Right cardiac atrium (tissue), 5 donors: ENCODE measurements around the gene RPS2. TPM values are rescaled to one million over a fixed set of nuclear protein-coding genes. Genes with fewer than 3 reads are reported as not detected.
"Not testable (repeated sequence)": the region's sequence is repeated elsewhere in the genome, so short reads cannot be mapped to it uniquely, and the experiment has no call there.

Experiments used
- ATAC-seq, 2 donors: fragments of 200-7000 bp; cut with Tn5 transposase; one replicate each; pipeline versions ENCODE4 v1.8.0 to v1.9.1; 2020; ENCODE audit warnings: moderate library complexity in 2 of 2, mild to moderate bottlenecking in 1 of 2
- DNase-seq, 3 donors: peaks; one replicate each; pipeline ENCODE4 v3.0.0-alpha.2; 2020
- H3K27ac ChIP-seq: one replicate; pipeline ENCODE4 v1.5.1; 2013; ENCODE audit warnings: mild to moderate bottlenecking, low read length, control low read depth, moderate library complexity
- H3K27me3 ChIP-seq: one replicate; pipeline ENCODE4 v1.6.1; 2013; ENCODE audit not compliant: control insufficient read depth, insufficient read depth
- H3K4me1 ChIP-seq: one replicate; pipeline ENCODE4 v1.6.1; 2013; ENCODE audit warnings: low read length; ENCODE audit not compliant: control insufficient read depth, insufficient read depth
- H3K4me3 ChIP-seq: one replicate; pipeline ENCODE4 v1.5.1; 2013; ENCODE audit warnings: low read length, control low read depth
- H3K9me3 ChIP-seq: one replicate; pipeline ENCODE4 v1.6.1; 2013; ENCODE audit warnings: low read length; ENCODE audit not compliant: control insufficient read depth
- WGBS: extraction: QIAGEN DNeasy Blood & Tissue Kit; methylation state at CpG from one replicate; pipeline ENCODE4 v1.1.7; 2013; 5-methylcytosine and 5-hydroxymethylcytosine counted together
- intact Hi-C, 4 donors: fragments of 100-400 bp; cut with DNase I; formaldehyde crosslinking; loops; one replicate each; pipeline versions ENCODE4 v1.11.0 to v1.14.0; 2022 to 2023
- polyA plus RNA-seq: library from polyadenylated mRNA; stranded (reverse); fragments of 200-250 nt; gene quantifications from one replicate; pipeline ENCODE4 v1.2.3, GENCODE V29; 2013
- total RNA-seq, 4 donors: library from RNA; stranded (reverse); fragmentation: NEBNext Ultra II Directional; extraction: Animal tissue kit (Norgen Biotek cat#: 25700); gene quantifications; one replicate each; pipeline ENCODE4 v1.2.1, GENCODE V29; 2021
- donor health status: healthy with polysubstance abuse.
- donor health status: DM: no; HTN: yes; CAD: no.
- donor health status: DM: no; HTN: no; CAD: no.
- donor health status: DM: no; HTN: yes; CAD: no; lungs with severe emphysema.
- donor health status: DM: yes; HTN: yes; CAD: no.

RPS2 gene
- total and polyA plus RNA-seq, 5 donors = 947 to 1,371 (median 1,077) TPM

- ATAC-seq = no peak
- Histone ChIP-seq H3K4me3 (no peak overlapping the region), H3K27me3 (no peaks in the 10 kb centered on the region), H3K27ac (no peak overlapping the region), H3K9me3 (no peaks in the 10 kb centered on the region), H3K4me1 (no peaks in the 10 kb centered on the region)
- DNase-seq = no peak
- intact Hi-C loops = loop anchor here in 1 of 4 donors (10.0 kb wide), 1 partner anchor 58 kb away; no protein-coding TSS in a partner anchor
- 80% methylated on average over 8 of the region's 8 CpGs for WGBS
These were observed 42.3 kb downstream of the RPS2 start for GRCh38 chr16:1922357-1922756.

DNA sequence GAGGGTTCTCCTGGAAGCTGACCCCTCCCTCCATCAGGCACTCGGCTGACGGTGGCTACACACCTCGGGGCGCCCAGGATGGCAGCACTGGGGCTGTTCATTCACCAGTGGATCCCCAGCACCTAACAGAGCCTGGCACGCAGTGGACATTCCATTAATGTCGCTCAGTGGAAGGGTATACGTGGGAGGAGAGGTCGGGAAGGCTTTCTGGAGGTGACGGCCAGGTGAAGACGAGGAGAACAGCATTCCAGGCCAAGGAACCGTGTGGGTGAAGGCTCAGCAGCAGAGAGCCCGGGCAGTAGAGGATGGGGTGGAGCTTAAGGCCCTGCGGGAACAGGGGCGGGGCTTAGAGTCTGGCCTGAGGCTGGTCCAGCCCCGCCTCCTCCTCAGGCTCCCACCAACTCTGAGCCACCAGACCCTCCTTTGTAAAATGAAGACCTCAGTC lies 43.9 kb downstream of the RPS2 start:
- H3K27ac ChIP-seq = no peak overlapping the region
- no peaks in the 10 kb centered on the region for H3K9me3 ChIP-seq
- H3K4me1 ChIP-seq = no peaks in the 10 kb centered on the region
- 13% methylated on average over 15 of the region's 15 CpGs for WGBS
- H3K4me3 ChIP-seq = no peak overlapping the region
- no peaks in the 10 kb centered on the region for H3K27me3 ChIP-seq
- no peak for ATAC-seq
- peak in 1 of 3 donors; percentile 46 for DNase-seq
- intact Hi-C loops = loop anchor here in 1 of 4 donors (10.0 kb wide), 1 partner anchor 56 kb away; no protein-coding TSS in a partner anchor

DNA sequence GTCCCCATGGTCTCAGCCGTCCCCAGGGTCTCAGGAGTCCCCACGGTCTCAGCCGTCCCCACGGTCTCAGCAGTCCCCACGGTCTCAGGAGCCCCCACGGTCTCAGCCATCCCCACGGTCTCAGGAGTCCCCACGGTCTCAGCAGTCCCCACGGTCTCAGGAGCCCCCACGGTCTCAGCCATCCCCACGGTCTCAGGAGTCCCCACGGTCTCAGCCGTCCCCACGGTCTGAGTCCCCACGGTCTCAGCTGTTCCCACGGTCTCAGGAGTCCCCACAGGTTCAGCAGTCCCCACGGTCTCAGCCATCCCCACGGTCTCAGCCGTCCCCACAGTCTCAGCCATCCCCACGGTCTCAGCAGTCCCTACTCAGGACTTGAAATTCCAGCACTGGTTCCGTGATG lies 44.5 kb downstream of the RPS2 start:
- not testable (repeated sequence) for H3K4me3 ChIP-seq, H3K4me1 ChIP-seq, H3K27me3 ChIP-seq, H3K27ac ChIP-seq, H3K9me3 ChIP-seq, ATAC-seq
- intact Hi-C loops = loop anchor here in 1 of 4 donors (10.0 kb wide), 1 partner anchor 55 kb away; no protein-coding TSS in a partner anchor
- WGBS = 66% methylated on average over 21 of the region's 21 CpGs
- DNase-seq = peak in 1 of 3 donors; percentile 16

DNA sequence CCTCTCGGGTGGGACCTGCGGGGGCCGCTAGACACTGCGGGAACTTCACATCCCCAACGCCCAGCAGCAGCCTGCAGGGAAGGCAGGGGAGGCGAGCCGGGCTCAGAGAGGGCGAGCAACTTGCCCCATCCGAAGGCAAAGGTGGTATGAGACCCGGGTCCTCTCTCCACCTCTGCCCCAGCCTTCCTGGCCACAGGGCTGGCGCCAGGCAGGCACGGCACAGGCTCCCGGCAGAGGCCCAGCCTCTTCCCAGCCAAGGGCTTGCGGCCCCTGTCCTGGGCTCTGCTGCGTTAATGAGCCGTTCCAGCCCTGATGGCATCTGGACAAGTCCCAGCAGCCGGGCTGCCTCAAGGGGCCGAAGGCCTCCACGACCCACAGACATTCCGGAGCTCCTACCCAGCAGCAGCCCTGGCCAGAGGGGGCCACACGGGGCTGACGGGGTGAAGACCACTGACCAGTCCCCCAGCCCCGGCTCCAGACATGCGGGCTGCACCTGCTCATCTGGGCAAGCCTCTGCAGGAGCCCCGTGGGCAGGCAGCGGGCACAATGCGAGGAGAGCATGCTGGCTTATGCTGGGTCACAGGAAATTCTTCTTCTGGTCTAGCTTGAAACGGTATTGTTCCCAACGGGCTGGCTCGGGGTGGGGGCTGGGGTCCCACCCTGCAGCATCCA lies 45.2 kb downstream of the RPS2 start:
- Histone ChIP-seq H3K4me1 (no peaks in the 10 kb centered on the region), H3K9me3 (no peaks in the 10 kb centered on the region), H3K4me3 (no peak overlapping the region), H3K27ac (no peak overlapping the region), H3K27me3 (no peaks in the 10 kb centered on the region)
- peak in 1 of 3 donors; percentile 35 for DNase-seq
- 31% methylated on average over 30 of the region's 30 CpGs for WGBS
- intact Hi-C loops = no loop called here
- no peak for ATAC-seq

DNA sequence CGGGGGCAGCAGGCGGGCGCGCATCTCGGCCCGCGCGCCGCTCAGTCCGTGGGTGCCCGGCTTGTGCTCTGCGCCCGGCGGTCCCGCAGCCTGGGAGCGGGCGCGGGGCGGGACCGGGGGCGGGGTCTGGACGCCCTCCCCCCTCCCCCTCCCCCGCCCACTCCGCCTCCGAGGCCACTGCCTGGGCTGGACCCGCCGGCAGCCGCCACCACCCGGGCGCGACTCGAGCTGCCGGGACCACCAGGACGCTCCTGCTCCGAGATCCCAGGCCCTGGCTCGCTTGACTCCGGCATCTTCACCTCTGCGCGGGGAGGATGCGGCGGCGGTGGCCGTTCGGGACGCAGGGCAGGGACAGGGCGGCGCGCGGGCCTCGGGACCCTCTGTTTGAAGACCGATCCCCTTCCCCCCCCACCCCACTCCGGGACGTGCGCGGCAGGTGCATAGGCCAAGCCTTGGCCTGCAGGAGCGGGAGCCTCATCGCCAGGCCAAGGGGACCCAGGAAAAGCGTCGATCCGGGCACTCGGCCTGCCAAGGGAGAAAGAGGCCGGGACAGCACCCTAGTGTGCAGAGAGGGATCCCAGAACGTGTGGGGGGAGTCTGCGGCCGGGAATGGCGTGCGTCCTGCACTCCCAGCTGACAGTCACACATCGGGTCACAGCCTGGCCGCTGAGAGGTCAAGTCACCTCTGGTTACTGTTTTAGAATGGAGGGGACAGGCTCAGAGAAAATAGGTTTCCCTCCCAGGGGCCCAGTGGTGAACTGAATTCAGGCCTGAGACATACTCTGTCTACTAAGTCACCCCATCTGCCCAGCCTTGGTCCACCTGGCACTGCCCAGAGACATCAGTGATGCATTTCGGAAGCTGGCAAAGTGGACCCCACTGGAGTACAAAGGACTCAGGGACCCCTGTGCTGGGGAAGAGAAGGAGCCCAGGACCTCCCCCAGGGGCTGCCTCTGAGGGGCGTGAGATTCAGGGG lies 46.0 kb downstream of the RPS2 start, which contains the start of gene HS3ST6:
Gene HS3ST6 (minus strand): TSS at position 65 of the 976 bp plus-strand sequence. CDS start 92 bp downstream, outside the sequence.
- Histone ChIP-seq H3K27me3 (no peaks in the 10 kb centered on the region), H3K4me1 (no peaks in the 10 kb centered on the region), H3K4me3 (peak within 1 kb of the TSS; percentile 2), H3K9me3 (no peaks in the 10 kb centered on the region), H3K27ac (no peak within 1 kb of the TSS)
- intact Hi-C loops = no loop called here
- no peak for ATAC-seq
- WGBS = 3% methylated on average over 69 of the region's 71 CpGs
- DNase-seq = peak in 1 of 3 donors; percentile 25

- H3K27ac ChIP-seq = no peak overlapping the region
- ATAC-seq (no peak), DNase-seq (peak in 1 of 3 donors; percentile 13)
- H3K9me3 ChIP-seq = no peaks in the 10 kb centered on the region
- no peaks in the 10 kb centered on the region for H3K4me1 ChIP-seq
- H3K27me3 ChIP-seq = no peaks in the 10 kb centered on the region
- H3K4me3 ChIP-seq = peak overlapping the region; percentile 2
- intact Hi-C loops = no loop called here
- 2% methylated on average over 79 of the region's 81 CpGs for WGBS
These were observed 46.8 kb downstream of the RPS2 start for GRCh38 chr16:1917665-1918350.

DNA sequence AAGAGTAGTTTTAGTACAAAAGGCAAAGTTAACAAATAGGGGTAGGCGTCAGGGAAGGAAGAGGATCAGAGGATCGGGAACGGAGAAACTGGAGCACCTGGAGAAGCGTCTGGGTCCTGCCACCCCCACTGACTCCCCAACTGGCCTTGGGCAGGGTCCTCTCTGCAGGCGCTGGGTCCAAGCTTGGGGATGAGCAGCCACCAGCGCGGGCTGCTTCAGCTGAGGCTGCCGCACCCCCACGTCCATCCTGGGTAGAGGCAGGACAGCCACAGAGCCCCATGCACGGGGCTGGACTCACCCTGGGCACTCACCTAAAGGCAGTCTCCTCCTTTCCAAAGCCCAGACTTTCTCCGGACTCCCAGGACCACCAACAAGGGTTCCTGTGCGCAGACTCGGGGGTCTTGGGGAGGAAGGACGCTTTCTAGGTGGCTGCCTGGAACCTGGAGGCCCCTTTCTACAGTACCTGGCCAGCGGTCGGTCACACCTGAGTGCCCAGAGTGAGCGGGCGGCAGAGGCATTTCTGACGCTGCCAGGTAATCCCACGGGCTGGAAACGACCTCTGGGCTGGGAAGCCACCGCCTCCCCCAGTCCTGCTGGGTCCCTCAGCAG lies 47.5 kb downstream of the RPS2 start:
- Histone ChIP-seq H3K4me1 (no peaks in the 10 kb centered on the region), H3K4me3 (no peak overlapping the region), H3K27ac (no peak overlapping the region), H3K9me3 (no peaks in the 10 kb centered on the region), H3K27me3 (no peaks in the 10 kb centered on the region)
- 6% methylated on average over 22 of the region's 22 CpGs for WGBS
- DNase-seq (peak in 1 of 3 donors; percentile 16), ATAC-seq (no peak)
- intact Hi-C loops = no loop called here

GRCh38 chr16:1916640-1916990 lies 48.0 kb downstream of the RPS2 start:
- DNase-seq (no peak), ATAC-seq (no peak)
- Histone ChIP-seq H3K27me3 (no peaks in the 10 kb centered on the region), H3K4me1 (no peaks in the 10 kb centered on the region), H3K27ac (no peak overlapping the region), H3K9me3 (no peaks in the 10 kb centered on the region), H3K4me3 (no peak overlapping the region)
- intact Hi-C loops = no loop called here
- 2% methylated on average over 5 of the region's 5 CpGs for WGBS

- Histone ChIP-seq H3K4me3 (no peak overlapping the region), H3K9me3 (no peaks in the 10 kb centered on the region), H3K27me3 (no peaks in the 10 kb centered on the region), H3K4me1 (no peaks in the 10 kb centered on the region), H3K27ac (no peak overlapping the region)
- intact Hi-C loops = no loop called here
- 59% methylated on average over 25 of the region's 25 CpGs for whole genome bisulfite sequencing
- DNase-seq (peak in 1 of 3 donors; percentile 15), ATAC-seq (no peak)
These were observed 48.6 kb downstream of the RPS2 start for GRCh38 chr16:1915732-1916639.

DNA sequence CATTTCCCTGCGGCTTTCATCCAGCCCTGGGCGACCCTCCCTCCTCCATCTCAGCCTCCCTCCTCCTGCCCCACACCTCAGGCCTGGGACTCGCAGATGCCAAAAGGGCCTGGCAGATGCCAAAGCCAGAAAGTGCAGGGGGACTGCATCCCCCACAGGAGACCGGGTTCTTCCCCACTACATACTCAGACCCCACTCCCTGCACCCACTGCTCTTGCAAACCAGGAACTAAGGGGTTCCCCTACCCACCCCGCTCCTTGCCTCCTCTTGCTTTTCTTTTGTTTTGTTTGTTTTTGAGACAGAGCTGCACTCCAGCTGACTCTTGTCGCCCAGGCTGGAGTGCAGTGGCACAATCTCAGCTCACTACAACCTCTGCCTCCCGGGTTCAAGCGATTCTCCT lies 49.6 kb downstream of the RPS2 start:
- Histone ChIP-seq H3K27me3 (no peaks in the 10 kb centered on the region), H3K27ac (no peak overlapping the region), H3K4me1 (no peaks in the 10 kb centered on the region), H3K9me3 (no peaks in the 10 kb centered on the region), H3K4me3 (no peak overlapping the region)
- ATAC-seq (no peak), DNase-seq (no peak)
- intact Hi-C loops = no loop called here
- 41% methylated on average over 8 of the region's 8 CpGs for WGBS
